ENCODE data around the gene NANOS1.

- TF ChIP-seq CTCF (conservative IDR thresholded peaks at IDR 0.05 in 1 of 2, IDR thresholded peaks at IDR 0.05 in 1 of 2; ENCODE audit: low read depth in 1 of 2, low read length in 2 of 2) = no peak
- no peak for TF ChIP-seq EZH2 (IDR thresholded peaks at IDR 0.05; ENCODE audit: low read length, missing control alignments)
These were observed 22.3 kb downstream of the NANOS1 start for GRCh38 chr10:119051775-119052174.
